WTC11 (cell line): Measurements from ENCODE around the gene SART3. TPM values are rescaled to one million over a fixed set of nuclear protein-coding genes. Genes with fewer than 3 reads are reported as not detected.

ENCODE experiments used
- ATAC-seq: fragments of 200-7000 bp; cut with Tn5 transposase; 2 replicates; pipeline ENCODE4 v1.10.0; 2021; ENCODE audit warnings: mild to moderate bottlenecking, moderate library complexity
- CTCF ChIA-PET: fragments of 300-600 bp; sonication (Branson Sonifier 250); formaldehyde crosslinking; loops from one replicate; lab custom pipeline; 2021; ENCODE audit warnings: antibody characterized with exemption; lab: Charles Lee
- POLR2A ChIA-PET: fragments of 350-600 bp; sonication (Branson Sonifier 250); formaldehyde crosslinking; loops from one replicate; lab custom pipeline; 2021; ENCODE audit warnings: antibody characterized with exemption; lab: Charles Lee
- DNase-seq: peaks from one replicate; pipeline ENCODE4 v3.0.0; 2021; ENCODE audit warnings: low spot score
- H3K27ac Mint-ChIP-seq: 2 replicates; pipeline ENCODE4 v1.8.0; 2021; ENCODE audit warnings: mixed read lengths
- H3K27me3 Mint-ChIP-seq: 2 replicates; pipeline ENCODE4 v1.8.0; 2021; ENCODE audit warnings: low read depth, mild to moderate bottlenecking, moderate library complexity, mixed read lengths
- H3K36me3 Mint-ChIP-seq: 2 replicates; pipeline ENCODE4 v1.8.0; 2021; ENCODE audit warnings: mixed read lengths
- H3K4me1 Mint-ChIP-seq: 2 replicates; pipeline ENCODE4 v1.8.0; 2022; ENCODE audit warnings: mixed read lengths
- H3K4me3 Mint-ChIP-seq: 2 replicates; pipeline ENCODE4 v1.8.0; 2021; ENCODE audit warnings: mild to moderate bottlenecking, moderate library complexity, mixed read lengths
- H3K9me3 Mint-ChIP-seq: 2 replicates; pipeline ENCODE4 v1.8.0; 2021; ENCODE audit warnings: mixed read lengths
- ATF3 ChIP-seq: sonication (generic); formaldehyde crosslinking; conservative IDR thresholded peaks from 2 replicates; pipeline ENCODE4 v1.8.1; 2022; ENCODE audit warnings: mild to moderate bottlenecking, missing genetic modification reagents
- CBFB ChIP-seq: sonication (generic); formaldehyde crosslinking; IDR thresholded peaks from 2 replicates; pipeline ENCODE4 v1.8.1; 2022; ENCODE audit warnings: mild to moderate bottlenecking, low read depth, missing genetic modification reagents
- ELF4 ChIP-seq: sonication (generic); formaldehyde crosslinking; IDR thresholded peaks from 2 replicates; pipeline ENCODE4 v1.8.1; 2022; ENCODE audit warnings: low read depth, mild to moderate bottlenecking, moderate library complexity, missing genetic modification reagents
- ESRRA ChIP-seq: sonication (generic); formaldehyde crosslinking; IDR thresholded peaks from 2 replicates; pipeline ENCODE4 v1.8.1; 2022; ENCODE audit warnings: mild to moderate bottlenecking, missing genetic modification reagents, borderline replicate concordance
- GTF2I ChIP-seq: fragments of 250-450 bp; sonication (Bioruptor Pico); conservative IDR thresholded peaks from 2 replicates; pipeline ENCODE4 v1.4.0; 2021; ENCODE audit warnings: mild to moderate bottlenecking
- HMGXB4 ChIP-seq: sonication (generic); formaldehyde crosslinking; IDR thresholded peaks from 2 replicates; pipeline ENCODE4 v1.8.1; 2023; ENCODE audit warnings: mild to moderate bottlenecking, moderate library complexity, missing genetic modification reagents
- JAZF1 ChIP-seq: fragments of 250-450 bp; sonication (Bioruptor Pico); IDR thresholded peaks from 2 replicates; pipeline ENCODE4 v1.9.0; 2021; ENCODE audit warnings: moderate library complexity, mild to moderate bottlenecking, inconsistent platforms
- KAT7 ChIP-seq: sonication (generic); formaldehyde crosslinking; IDR thresholded peaks from 2 replicates; pipeline ENCODE4 v1.8.1; 2023; ENCODE audit warnings: missing genetic modification reagents, mild to moderate bottlenecking, borderline replicate concordance
- RELA ChIP-seq: sonication (generic); formaldehyde crosslinking; IDR thresholded peaks from 2 replicates; pipeline ENCODE4 v1.8.1; 2022; ENCODE audit warnings: missing genetic modification reagents, mild to moderate bottlenecking, borderline replicate concordance
- TEAD1 ChIP-seq: sonication (generic); formaldehyde crosslinking; IDR thresholded peaks from 2 replicates; pipeline ENCODE4 v1.8.0; 2022; ENCODE audit warnings: mild to moderate bottlenecking, missing genetic modification reagents
- ZNF121 ChIP-seq: sonication (generic); formaldehyde crosslinking; IDR thresholded peaks from 2 replicates; pipeline ENCODE4 v1.8.0; 2023; ENCODE audit warnings: missing genetic modification reagents
- ZNF138 ChIP-seq: sonication (generic); formaldehyde crosslinking; conservative IDR thresholded peaks from 2 replicates; pipeline ENCODE4 v1.8.1; 2022; ENCODE audit warnings: mild to moderate bottlenecking, moderate library complexity, missing genetic modification reagents
- ZNF219 ChIP-seq: sonication (generic); formaldehyde crosslinking; IDR thresholded peaks from 2 replicates; pipeline ENCODE4 v1.8.0; 2023; ENCODE audit warnings: missing genetic modification reagents, mild to moderate bottlenecking, borderline replicate concordance
- ZNF263 ChIP-seq: sonication (generic); formaldehyde crosslinking; IDR thresholded peaks from 2 replicates; pipeline ENCODE4 v1.8.1; 2022; ENCODE audit warnings: low read depth, mild to moderate bottlenecking, moderate library complexity, missing genetic modification reagents
- ZNF317 ChIP-seq: sonication (generic); formaldehyde crosslinking; IDR thresholded peaks from 2 replicates; pipeline ENCODE4 v1.8.1; 2023; ENCODE audit warnings: low read depth, mild to moderate bottlenecking, moderate library complexity, missing genetic modification reagents, borderline replicate concordance
- ZNF671 ChIP-seq: fragments of 250-450 bp; sonication (Bioruptor Pico); IDR thresholded peaks from 2 replicates; pipeline ENCODE4 v1.8.0; 2021; ENCODE audit warnings: mild to moderate bottlenecking
- total RNA-seq: library from RNA; stranded (reverse); gene quantifications from 3 replicates; pipeline ENCODE4 v1.2.3, GENCODE V29; 2021
- TF ChIP-seq, protein P1 (sequence below): fragments of 250-450 bp; sonication (Bioruptor Pico); conservative IDR thresholded peaks from 2 replicates; pipeline ENCODE4 v1.9.0; 2021; ENCODE audit warnings: mild to moderate bottlenecking
- TF ChIP-seq, protein P2 (sequence below): sonication (generic); formaldehyde crosslinking; IDR thresholded peaks from 2 replicates; pipeline ENCODE4 v1.8.1; 2022; ENCODE audit warnings: mild to moderate bottlenecking, moderate library complexity, missing genetic modification reagents

SART3 gene
- total RNA-seq, 1 experiment from 2014 or later, result 91.2 TPM

DNA sequence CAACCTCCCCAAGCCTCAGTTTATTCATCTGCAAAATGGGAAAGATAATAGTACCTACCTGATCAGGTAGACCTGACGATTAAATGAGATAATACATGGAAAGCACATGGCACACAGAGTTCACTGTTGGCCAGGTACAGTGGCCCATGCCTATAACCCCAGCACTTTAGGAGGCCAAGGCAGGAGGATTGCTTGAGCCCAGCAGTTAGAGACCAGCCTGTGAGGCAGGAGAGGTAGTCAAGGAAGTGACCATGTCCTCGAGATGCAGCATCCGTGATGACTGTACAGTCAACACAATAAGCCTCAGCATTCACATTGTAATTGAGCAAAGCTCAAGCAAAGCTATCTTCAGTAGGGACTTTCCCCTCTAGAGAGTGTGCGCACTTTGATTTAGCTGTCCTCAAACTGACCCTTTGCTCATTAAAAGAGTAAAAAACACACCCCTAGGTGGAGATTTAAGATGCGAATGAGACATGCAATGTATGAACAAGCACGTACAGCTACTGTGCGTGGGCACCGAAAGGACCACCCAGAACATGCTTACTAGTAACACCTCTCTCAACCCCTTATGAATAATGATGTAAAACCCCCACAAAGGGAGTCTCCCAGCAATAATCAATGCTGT lies 11.3 kb upstream of the SART3 start (continued):
- TF ChIP-seq, protein P1, sequence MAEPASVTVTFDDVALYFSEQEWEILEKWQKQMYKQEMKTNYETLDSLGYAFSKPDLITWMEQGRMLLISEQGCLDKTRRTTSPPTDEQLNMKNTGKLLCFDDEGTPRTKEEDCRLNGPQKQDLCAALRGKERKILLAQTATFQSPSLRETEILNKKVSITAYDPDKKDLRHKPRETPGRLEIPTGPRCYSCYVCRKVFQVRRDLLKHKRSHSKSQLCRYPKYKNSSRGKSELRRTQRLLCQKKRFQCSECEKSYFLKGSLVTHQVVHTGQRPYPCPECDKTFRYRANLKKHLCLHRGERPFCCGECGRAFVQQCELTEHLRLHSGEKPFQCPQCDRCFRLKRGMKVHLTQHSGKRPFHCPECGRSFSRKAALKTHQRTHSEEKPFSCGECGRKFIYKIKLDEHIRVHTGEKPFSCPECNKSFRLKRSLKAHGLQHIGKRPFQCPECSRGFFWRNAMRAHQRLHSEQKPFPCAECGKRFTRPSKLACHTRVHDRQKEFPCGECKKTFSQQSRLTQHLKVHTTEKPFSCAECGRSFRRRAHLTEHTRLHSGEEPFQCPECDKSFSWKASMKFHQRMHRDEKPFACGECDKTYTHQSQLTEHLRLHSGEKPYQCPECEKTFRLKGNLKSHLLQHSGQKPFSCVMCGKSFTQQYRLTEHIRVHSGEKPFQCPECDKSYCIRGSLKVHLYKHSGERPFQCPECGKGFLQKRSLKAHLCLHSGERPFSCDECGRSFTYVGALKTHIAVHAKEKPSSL (CRISPR knock-in tag), result no peak
- TF ChIP-seq ESRRA (no peak), ZNF219 (CRISPR knock-in tag) (no peak), ZNF263 (CRISPR knock-in tag) (no peak)
- TF ChIP-seq, protein P2, sequence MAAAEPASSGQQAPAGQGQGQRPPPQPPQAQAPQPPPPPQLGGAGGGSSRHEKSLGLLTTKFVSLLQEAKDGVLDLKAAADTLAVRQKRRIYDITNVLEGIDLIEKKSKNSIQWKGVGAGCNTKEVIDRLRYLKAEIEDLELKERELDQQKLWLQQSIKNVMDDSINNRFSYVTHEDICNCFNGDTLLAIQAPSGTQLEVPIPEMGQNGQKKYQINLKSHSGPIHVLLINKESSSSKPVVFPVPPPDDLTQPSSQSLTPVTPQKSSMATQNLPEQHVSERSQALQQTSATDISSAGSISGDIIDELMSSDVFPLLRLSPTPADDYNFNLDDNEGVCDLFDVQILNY, result no peak

DNA sequence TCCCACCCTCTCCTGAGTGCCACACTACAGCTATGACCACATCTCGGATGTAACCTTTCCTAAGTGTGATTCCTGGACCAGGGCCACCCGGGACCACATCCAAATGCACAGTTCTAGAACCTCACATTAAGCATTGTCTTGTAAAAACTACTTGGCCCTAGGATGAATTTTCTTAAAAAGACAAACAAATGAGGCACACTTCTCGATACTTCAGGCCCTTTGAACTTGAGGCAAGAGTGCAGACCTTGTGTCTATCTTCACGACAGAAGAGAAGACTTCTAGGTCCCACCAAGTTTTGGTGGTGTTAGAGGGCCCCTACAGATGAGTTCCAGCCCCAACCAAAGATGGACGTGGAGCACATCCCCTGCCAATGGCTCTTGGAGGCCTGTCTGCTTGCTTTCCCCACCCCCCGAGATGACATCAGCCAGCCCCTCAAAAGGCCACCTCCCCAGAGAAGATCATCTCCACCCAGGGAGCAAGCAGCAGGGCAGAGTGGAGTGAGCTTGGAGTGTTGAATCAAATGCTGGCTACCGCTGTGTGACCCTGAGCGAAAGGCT lies 10.7 kb upstream of the SART3 start:
- Mint-ChIP-seq H3K27ac (no peak overlapping the region), H3K27me3 (no peaks in the 10 kb centered on the region), H3K4me3 (no peak overlapping the region), H3K36me3 (peaks cover 22% of the 10 kb centered on the region), H3K9me3 (no peaks in the 10 kb centered on the region), H3K4me1 (no peaks in the 10 kb centered on the region)
- ChIA-PET POLR2A (no interaction called here), CTCF (interaction anchor here (0.6 to 3.9 kb wide), 6 partner anchors 9 to 379 kb away, joined by 3 to 31 read pairs (median 6); partner anchors contain the start of gene ISCU)
- no peak for ATAC-seq
- TF ChIP-seq ELF4 (CRISPR knock-in tag) (no peak), GTF2I (no peak), ZNF671 (CRISPR knock-in tag) (no peak), HMGXB4 (no peak), CBFB (no peak), RELA (CRISPR knock-in tag) (no peak), KAT7 (no peak), JAZF1 (CRISPR knock-in tag) (no peak), ATF3 (CRISPR knock-in tag) (no peak), ZNF317 (CRISPR knock-in tag) (no peak), ZNF138 (CRISPR knock-in tag) (no peak), ZNF121 (CRISPR knock-in tag) (no peak), TEAD1 (CRISPR knock-in tag) (no peak)
- DNase-seq, result no peak
